K562 (cell line): ENCODE measurements around the gene TMEM86A. TPM values are rescaled to one million over a fixed set of nuclear protein-coding genes. Genes with fewer than 3 reads are reported as not detected.

ENCODE experiments used
- ATAC-seq: fragments of 200-7000 bp; cut with Tn5 transposase; 3 replicates; pipeline ENCODE4 v1.9.1; 2020; ENCODE audit warnings: moderate library complexity
- BruUV-seq: library from RNA; stranded (reverse); fragments of 400-500 nt; replicated peaks from 2 replicates; lab custom pipeline; 2021; lab: Mats Ljungman, UMichigan
- CTCF ChIA-PET: fragments of 300-600 bp; formaldehyde crosslinking; extraction: SDS; loops from one replicate; lab custom pipeline; 2021; ENCODE audit warnings: low intra/inter-chr PET ratio; lab: Yijun Ruan, JAX
- POLR2A ChIA-PET: fragments of 300-600, 350-650 bp; sonication (Branson Sonifier 250); formaldehyde crosslinking; extraction: SDS; loops from one replicate; lab custom pipeline; 2021; ENCODE audit warnings: antibody characterized with exemption, inconsistent platforms; lab: Yijun Ruan, JAX
- DNase-seq, 4 experiments: peaks; one replicate each; pipeline versions ENCODE4 v3.0.0 to v3.0.0-alpha.2; 2011 to 2018; ENCODE audit warnings: low spot score in 3 of 4, mixed read lengths in 3 of 4; ENCODE audit errors: extremely low read depth in 1 of 4
- FAIRE-seq: peaks from 2 replicates; lab custom pipeline; 2011; peaks lifted over from hg19 to GRCh38; lab: Jason Lieb, UNC
- H2AFZ ChIP-seq: 2 replicates; pipeline ENCODE4 v1.6.0; 2011; ENCODE audit warnings: low read depth, low read length, control low read depth, inconsistent platforms
- H3K27ac ChIP-seq: fragments of 200-600 bp; 3 replicates; pipeline ENCODE4 v1.8.0; 2011; ENCODE audit warnings: low read depth, mild to moderate bottlenecking, control low read depth, inconsistent platforms, low read length, moderate library complexity, mixed read lengths; ENCODE audit errors: extremely low read depth
- H3K27me3 ChIP-seq, 2 experiments: fragments of 300-600 bp in 1 of 2; 2 replicates in 1 of 2; 3 replicates in 1 of 2; pipeline versions ENCODE4 v1.6.0 to v1.8.0; 2011; ENCODE audit warnings: inconsistent platforms in 2 of 2, low read length in 2 of 2, mild to moderate bottlenecking in 1 of 2, mixed read lengths in 1 of 2, moderate library complexity in 1 of 2; ENCODE audit not compliant: control insufficient read depth in 2 of 2, insufficient read depth in 2 of 2
- H3K36me3 ChIP-seq: fragments of 300-600 bp; 3 replicates; pipeline ENCODE4 v1.8.0; 2011; ENCODE audit warnings: mild to moderate bottlenecking, low read length, inconsistent platforms; ENCODE audit not compliant: control insufficient read depth, insufficient read depth
- H3K4me1 ChIP-seq, 2 experiments: fragments of 200-600 bp in 1 of 2; replicated peaks in 1 of 2; 2 replicates in 1 of 2; 3 replicates in 1 of 2; pipeline versions ENCODE4 v1.5.1 to v1.8.0; 2011; ENCODE audit warnings: inconsistent platforms in 2 of 2, low read length in 2 of 2, mild to moderate bottlenecking in 1 of 2, mixed read lengths in 1 of 2, moderate library complexity in 1 of 2; ENCODE audit not compliant: control insufficient read depth in 2 of 2, insufficient read depth in 2 of 2
- H3K4me2 ChIP-seq: 2 replicates; pipeline ENCODE4 v1.6.1; 2011; ENCODE audit warnings: low read length, control low read depth, inconsistent platforms, mixed read lengths; ENCODE audit not compliant: insufficient read depth
- H3K4me3 ChIP-seq: fragments of 200-600 bp; sonication (generic), shearing (Covaris generic); 2 replicates; pipeline ENCODE4 v1.5.1; 2016; ENCODE audit warnings: control low read depth, inconsistent platforms
- H3K79me2 ChIP-seq: fragments of 200-600 bp; 3 replicates; pipeline ENCODE4 v1.8.0; 2011; ENCODE audit warnings: low read length, inconsistent platforms; ENCODE audit not compliant: control insufficient read depth, insufficient read depth
- H3K9ac ChIP-seq, 2 experiments: 2 replicates each; pipeline versions ENCODE4 v1.6.0 to v1.6.1; 2011; ENCODE audit warnings: low read depth in 2 of 2, low read length in 2 of 2, control low read depth in 1 of 2, inconsistent platforms in 1 of 2, mild to moderate bottlenecking in 1 of 2, mixed read lengths in 1 of 2; ENCODE audit not compliant: insufficient read depth in 1 of 2
- H3K9me1 ChIP-seq: one replicate; pipeline ENCODE4 v1.6.0; 2011; ENCODE audit warnings: inconsistent platforms, mild to moderate bottlenecking, low read length, moderate library complexity; ENCODE audit not compliant: control insufficient read depth, insufficient read depth
- H3K9me3 ChIP-seq: replicated peaks from 2 replicates; pipeline ENCODE4 v1.5.1; 2011; ENCODE audit warnings: low read depth, low read length, inconsistent platforms; ENCODE audit not compliant: control insufficient read depth, insufficient read depth
- H4K20me1 ChIP-seq: replicated peaks from 2 replicates; pipeline ENCODE4 v1.6.1; 2011; ENCODE audit warnings: low read length, inconsistent platforms, mixed read lengths; ENCODE audit not compliant: control insufficient read depth, insufficient read depth
- ARID2 ChIP-seq: fragments of 450-650 bp; IDR thresholded peaks from 2 replicates; pipeline ENCODE4 v1.6.1; 2017; ENCODE audit warnings: antibody characterized with exemption, mild to moderate bottlenecking
- FOSL1 ChIP-seq: fragments of 200-800 bp; sonication (Bioruptor generic); conservative IDR thresholded peaks from 2 replicates; pipeline ENCODE4 v1.6.1; 2016; ENCODE audit warnings: missing genetic modification characterization, missing compliant biosample characterization
- ZNF395 ChIP-seq: fragments of 200-800 bp; sonication (Bioruptor generic); IDR thresholded peaks from 2 replicates; pipeline ENCODE4 v1.6.1; 2017; ENCODE audit warnings: missing genetic modification characterization, missing compliant biosample characterization
- ZNF518B ChIP-seq: fragments of 250-450 bp; sonication (Bioruptor Pico); IDR thresholded peaks from 2 replicates; pipeline ENCODE4 v1.5.0; 2021; ENCODE audit warnings: mild to moderate bottlenecking, moderate library complexity
- ZZZ3 ChIP-seq: fragments of 450-650 bp; IDR thresholded peaks from 2 replicates; pipeline ENCODE4 v1.6.1; 2016; ENCODE audit warnings: antibody characterized with exemption, mild to moderate bottlenecking, moderate library complexity
- WGBS: fragments of 100-300 bp; shearing (Covaris generic); methylation state at CpG from one replicate; pipeline ENCODE4 v1.1.6; 2016; ENCODE audit warnings: low coverage, mixed read lengths; ENCODE audit not compliant: insufficient coverage; ENCODE audit errors: missing lambda C conversion rate; 5-methylcytosine and 5-hydroxymethylcytosine counted together
- in situ Hi-C: fragments of 300-500 bp; cut with MboI; formaldehyde crosslinking; loops from 4 replicates; pipeline ENCODE4 v1.15.0; 2018; ENCODE audit warnings: inconsistent platforms, mixed read lengths
- intact Hi-C: fragments of 100-400 bp; cut with micrococcal nuclease; formaldehyde crosslinking; loops from 2 replicates; pipeline ENCODE4 v1.14.2; 2022
- polyA plus RNA-seq, 8 experiments: library from polyadenylated mRNA; depleted of rRNA in 4 of 8; stranded (reverse) in 5 of 8; unstranded in 3 of 8; fragments of >200 nt; fragmentation: Nextera tagmentation in 2 of 8; fragmentation: Illumina TruSeq in 1 of 8; extraction: Ambion mirVana in 2 of 8; extraction: Trizol in 1 of 8; gene quantifications; 2 replicates each; pipeline versions ENCODE4 v1.2.1 to v1.2.3, GENCODE V29; 2011 to 2014; ENCODE audit warnings: inconsistent platforms in 1 of 8, missing spikeins in 1 of 8
- total RNA-seq, 7 experiments: library from RNA; depleted of rRNA in 6 of 7; stranded (reverse); fragments of >200 nt in 6 of 7; fragmentation: Illumina TruSeq in 2 of 7; extraction: Trizol in 2 of 7; gene quantifications; 2 replicates each; pipeline versions ENCODE4 v1.2.1 to v1.2.3, GENCODE V29; 2011 to 2021; ENCODE audit warnings: low replicate concordance in 1 of 7
- TF ChIP-seq, protein P1 (sequence below): IDR thresholded peaks from 2 replicates; pipeline ENCODE4 v1.6.1; 2014; ENCODE audit warnings: antibody characterized with exemption

Gene TMEM86A
- total and polyA plus RNA-seq, 9 of the 15 experiments (the other 6 are each of a cell fraction or from before 2014, with no cell fraction given) = 0.22 to 1.3 (median 0.40) TPM; not detected in 2

- H3K27me3 ChIP-seq = peaks cover 21 to 65% of the 10 kb centered on the region in 2 experiments
- DNase-seq (no peak), FAIRE-seq (no peak), ATAC-seq (no peak)
- 0 out of 2 replicates have a peak, but pooled peaks cover 3% of the 10 kb centered on the region for H4K20me1 ChIP-seq
- ChIA-PET CTCF (no interaction called here), POLR2A (no interaction called here)
- no TSS peak for BruUV-seq
- no peak overlapping the region for H2AFZ ChIP-seq
- no peaks in the 10 kb centered on the region for H3K9me1 ChIP-seq
- no peak overlapping the region for H3K4me2 ChIP-seq
- H3K79me2 ChIP-seq = no peaks in the 10 kb centered on the region
- H3K4me1 ChIP-seq = no peaks in the 10 kb centered on the region
- H3K27ac ChIP-seq = no peak overlapping the region
- no peak overlapping the region for H3K9ac ChIP-seq
- intact Hi-C loops (loop anchor here (10.0 kb wide), 2 partner anchors 493 to 623 kb away; partner anchors contain the start of gene SAA2), in situ Hi-C loops (loop anchor here (10.0 to 25.0 kb wide), 2 partner anchors 200 to 493 kb away; partner anchors contain the start of genes SAA2 and TSG101)
- H3K36me3 ChIP-seq = no peaks in the 10 kb centered on the region
- TF ChIP-seq, protein P1, sequence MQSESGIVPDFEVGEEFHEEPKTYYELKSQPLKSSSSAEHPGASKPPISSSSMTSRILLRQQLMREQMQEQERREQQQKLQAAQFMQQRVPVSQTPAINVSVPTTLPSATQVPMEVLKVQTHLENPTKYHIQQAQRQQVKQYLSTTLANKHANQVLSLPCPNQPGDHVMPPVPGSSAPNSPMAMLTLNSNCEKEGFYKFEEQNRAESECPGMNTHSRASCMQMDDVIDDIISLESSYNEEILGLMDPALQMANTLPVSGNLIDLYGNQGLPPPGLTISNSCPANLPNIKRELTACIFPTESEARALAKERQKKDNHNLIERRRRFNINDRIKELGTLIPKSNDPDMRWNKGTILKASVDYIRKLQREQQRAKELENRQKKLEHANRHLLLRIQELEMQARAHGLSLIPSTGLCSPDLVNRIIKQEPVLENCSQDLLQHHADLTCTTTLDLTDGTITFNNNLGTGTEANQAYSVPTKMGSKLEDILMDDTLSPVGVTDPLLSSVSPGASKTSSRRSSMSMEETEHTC = no peak
- TF ChIP-seq ZNF518B (CRISPR knock-in tag) (no peak), ZZZ3 (no peak), FOSL1 (tag) (no peak), ARID2 (no peak), ZNF395 (no peak)
- WGBS = 3% methylated on average over 8 of the region's 8 CpGs
- H3K4me3 ChIP-seq = no peak overlapping the region
- no peaks in the 10 kb centered on the region for H3K9me3 ChIP-seq
Measured at GRCh38 chr11:18737642-18738041, 39.1 kb downstream of the TMEM86A start.
